Naive thymus-derived CD8-positive, alpha-beta T cell (primary cell): ENCODE data around the gene BCL7B. TPM values are rescaled to one million over a fixed set of nuclear protein-coding genes. Genes with fewer than 3 reads are reported as not detected.

Experiments
- polyA plus RNA-seq, 3 donors: library from polyadenylated mRNA; unstranded; fragments of 300-500 nt; fragmentation: Illumina TruSeq; gene quantifications; one replicate each; pipeline ENCODE4 v1.2.3, GENCODE V29; 2021
- total RNA-seq, 8 experiments: library from RNA in 2 of 8; stranded (reverse) in 2 of 8; gene quantifications; one replicate each; pipeline ENCODE4 v1.2.3 and lab custom pipeline; 2021 to 2026

BCL7B gene
- total and polyA plus RNA-seq, 5 experiments from 2014 or later, result 59.5 to 96.3 (median 76.6) TPM

Other genes with a start within 250 kb of the BCL7B start
- gene NSUN5, start 248.9 kb downstream of the BCL7B start, total RNA-seq, result 10 to 100 TPM; 69.8 to 76.1 TPM
- gene NSUN5, start 248.9 kb downstream of the BCL7B start, polyA plus RNA-seq, result 10 to 100 TPM; 37.4 to 60.8 (median 53.2) TPM
- under 1 TPM in 1 of 2 experiments, not detected in 1; 0.25 TPM for gene TRIM50, start 229.6 kb downstream of the BCL7B start, total RNA-seq
- gene TRIM50, start 229.6 kb downstream of the BCL7B start, polyA plus RNA-seq, result not detected
- gene FKBP6, start 229.5 kb downstream of the BCL7B start, total RNA-seq, result not detected
- gene FKBP6, start 229.5 kb downstream of the BCL7B start, polyA plus RNA-seq, result not detected
- under 1 TPM; 0.16 to 0.31 TPM for gene FZD9, start 123.9 kb downstream of the BCL7B start, total RNA-seq
- gene FZD9, start 123.9 kb downstream of the BCL7B start, polyA plus RNA-seq, result under 1 TPM in 2 of 3 donors, not detected in 1; 0.07 to 0.52 TPM
- 10 to 100 TPM; 71.5 to 73.0 TPM for gene BAZ1B, start 35.4 kb downstream of the BCL7B start, total RNA-seq
- gene BAZ1B, start 35.4 kb downstream of the BCL7B start, polyA plus RNA-seq, result 10 to 100 TPM; 12.1 to 27.0 (median 17.0) TPM
- 10 to 100 TPM; 30.4 to 31.2 TPM for gene TBL2, start 20.9 kb upstream of the BCL7B start, total RNA-seq
- gene TBL2, start 20.9 kb upstream of the BCL7B start, polyA plus RNA-seq, result 10 to 100 TPM; 13.4 to 19.6 (median 18.4) TPM
- gene MLXIPL, start 66.8 kb upstream of the BCL7B start, total RNA-seq, result not detected
- gene MLXIPL, start 66.8 kb upstream of the BCL7B start, polyA plus RNA-seq, result not detected
- 1 to 10 TPM in 1 of 2 experiments, under 1 TPM in 1; 0.63 to 1.0 TPM for gene VPS37D, start 110.1 kb upstream of the BCL7B start, total RNA-seq
- gene VPS37D, start 110.1 kb upstream of the BCL7B start, polyA plus RNA-seq, result under 1 TPM in 2 of 3 donors, not detected in 1; 0.14 to 0.30 TPM
- gene DNAJC30, start 125.8 kb upstream of the BCL7B start, total RNA-seq, result 10 to 100 TPM; 22.1 to 23.7 TPM
- 10 to 100 TPM; 10.1 to 13.3 (median 11.9) TPM for gene DNAJC30, start 125.8 kb upstream of the BCL7B start, polyA plus RNA-seq
- 10 to 100 TPM; 67.2 to 69.7 TPM for gene BUD23, start 125.9 kb upstream of the BCL7B start, total RNA-seq
- 100 to 1,000 TPM; 123 to 139 (median 136) TPM for gene BUD23, start 125.9 kb upstream of the BCL7B start, polyA plus RNA-seq
- 1 to 10 TPM; 5.7 to 7.8 TPM for gene STX1A, start 162.0 kb upstream of the BCL7B start, total RNA-seq
- gene STX1A, start 162.0 kb upstream of the BCL7B start, polyA plus RNA-seq, result 1 to 10 TPM in 2 of 3 donors, under 1 TPM in 1; 0.69 to 2.2 (median 2.1) TPM
- gene ABHD11, start 181.1 kb upstream of the BCL7B start, total RNA-seq, result 10 to 100 TPM; 20.7 to 24.9 TPM
- 10 to 100 TPM in 2 of 3 donors, 1 to 10 TPM in 1; 5.4 to 12.3 (median 10.0) TPM for gene ABHD11, start 181.1 kb upstream of the BCL7B start, polyA plus RNA-seq
- not detected for gene CLDN3, start 212.6 kb upstream of the BCL7B start, total RNA-seq
- not detected for gene CLDN3, start 212.6 kb upstream of the BCL7B start, polyA plus RNA-seq